GM23338 (cell line): ENCODE results near the gene SBF2.

ENCODE experiments used
- CREB1 ChIP-seq: fragments of 250-450 bp; sonication (Bioruptor Pico); IDR thresholded peaks from 2 replicates; pipeline ENCODE4 v1.5.0; 2020; ENCODE audit warnings: low read depth, mild to moderate bottlenecking, moderate library complexity
- EZH2 ChIP-seq: fragments of 200-600 bp; sonication (generic); IDR thresholded peaks from one replicate; pipeline ENCODE4 v1.8.0; 2017; ENCODE audit warnings: antibody characterized with exemption, mild to moderate bottlenecking, low read depth; ENCODE audit not compliant: unreplicated experiment
- JUNB ChIP-seq: IDR thresholded peaks from one replicate; pipeline ENCODE4 v1.6.1; 2016; ENCODE audit warnings: antibody characterized with exemption; ENCODE audit not compliant: unreplicated experiment
- POLR2AphosphoS5 ChIP-seq: IDR thresholded peaks from 2 replicates; pipeline ENCODE4 v1.6.1; 2016; ENCODE audit warnings: antibody characterized with exemption, low read depth
- TF ChIP-seq, protein P1 (sequence below): IDR thresholded peaks from one replicate; pipeline ENCODE4 v1.6.1; 2018; ENCODE audit warnings: antibody characterized with exemption; ENCODE audit not compliant: unreplicated experiment
- TF ChIP-seq, protein P2 (sequence below), 2 experiments: fragments of 200-600 bp in 1 of 2; sonication (generic) in 1 of 2; conservative IDR thresholded peaks; 2 replicates each; pipeline versions ENCODE4 v1.5.1 to v1.6.1; 2016 to 2017; ENCODE audit warnings: antibody characterized with exemption in 2 of 2, low read depth in 2 of 2, mild to moderate bottlenecking in 2 of 2, moderate library complexity in 1 of 2

DNA sequence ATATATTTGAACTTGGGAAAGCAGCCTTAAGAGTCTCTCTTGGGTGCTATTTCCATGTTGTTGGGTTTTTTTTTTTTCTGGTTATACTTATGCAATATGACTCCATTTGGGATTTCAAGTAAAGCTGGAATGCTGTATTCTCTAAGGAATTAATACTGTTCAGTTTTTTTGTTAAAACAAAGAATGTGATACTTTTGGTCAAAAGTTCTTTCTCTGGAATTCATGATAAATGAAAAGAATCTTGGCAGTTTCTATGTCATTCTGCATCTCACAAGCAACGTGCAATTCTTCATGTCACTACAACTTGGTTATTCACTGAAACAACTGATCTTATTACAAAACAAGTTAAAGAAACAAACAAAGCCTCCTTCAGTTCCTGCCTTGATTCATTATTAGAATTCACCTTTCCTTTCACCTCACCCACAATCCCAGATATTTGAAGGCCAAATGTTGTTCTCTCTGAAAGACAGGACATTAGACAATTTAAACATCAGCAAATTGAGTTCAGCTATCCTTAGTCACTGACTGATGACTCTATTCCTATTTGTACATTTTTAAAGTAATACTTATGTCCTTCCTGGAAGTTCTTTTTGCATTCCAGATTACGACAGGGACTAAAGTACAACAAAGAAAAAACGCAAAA, 176.2 kb downstream of the SBF2 start:
- TF ChIP-seq, protein P1, sequence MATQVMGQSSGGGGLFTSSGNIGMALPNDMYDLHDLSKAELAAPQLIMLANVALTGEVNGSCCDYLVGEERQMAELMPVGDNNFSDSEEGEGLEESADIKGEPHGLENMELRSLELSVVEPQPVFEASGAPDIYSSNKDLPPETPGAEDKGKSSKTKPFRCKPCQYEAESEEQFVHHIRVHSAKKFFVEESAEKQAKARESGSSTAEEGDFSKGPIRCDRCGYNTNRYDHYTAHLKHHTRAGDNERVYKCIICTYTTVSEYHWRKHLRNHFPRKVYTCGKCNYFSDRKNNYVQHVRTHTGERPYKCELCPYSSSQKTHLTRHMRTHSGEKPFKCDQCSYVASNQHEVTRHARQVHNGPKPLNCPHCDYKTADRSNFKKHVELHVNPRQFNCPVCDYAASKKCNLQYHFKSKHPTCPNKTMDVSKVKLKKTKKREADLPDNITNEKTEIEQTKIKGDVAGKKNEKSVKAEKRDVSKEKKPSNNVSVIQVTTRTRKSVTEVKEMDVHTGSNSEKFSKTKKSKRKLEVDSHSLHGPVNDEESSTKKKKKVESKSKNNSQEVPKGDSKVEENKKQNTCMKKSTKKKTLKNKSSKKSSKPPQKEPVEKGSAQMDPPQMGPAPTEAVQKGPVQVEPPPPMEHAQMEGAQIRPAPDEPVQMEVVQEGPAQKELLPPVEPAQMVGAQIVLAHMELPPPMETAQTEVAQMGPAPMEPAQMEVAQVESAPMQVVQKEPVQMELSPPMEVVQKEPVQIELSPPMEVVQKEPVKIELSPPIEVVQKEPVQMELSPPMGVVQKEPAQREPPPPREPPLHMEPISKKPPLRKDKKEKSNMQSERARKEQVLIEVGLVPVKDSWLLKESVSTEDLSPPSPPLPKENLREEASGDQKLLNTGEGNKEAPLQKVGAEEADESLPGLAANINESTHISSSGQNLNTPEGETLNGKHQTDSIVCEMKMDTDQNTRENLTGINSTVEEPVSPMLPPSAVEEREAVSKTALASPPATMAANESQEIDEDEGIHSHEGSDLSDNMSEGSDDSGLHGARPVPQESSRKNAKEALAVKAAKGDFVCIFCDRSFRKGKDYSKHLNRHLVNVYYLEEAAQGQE, result no peak
- TF ChIP-seq, protein P2, sequence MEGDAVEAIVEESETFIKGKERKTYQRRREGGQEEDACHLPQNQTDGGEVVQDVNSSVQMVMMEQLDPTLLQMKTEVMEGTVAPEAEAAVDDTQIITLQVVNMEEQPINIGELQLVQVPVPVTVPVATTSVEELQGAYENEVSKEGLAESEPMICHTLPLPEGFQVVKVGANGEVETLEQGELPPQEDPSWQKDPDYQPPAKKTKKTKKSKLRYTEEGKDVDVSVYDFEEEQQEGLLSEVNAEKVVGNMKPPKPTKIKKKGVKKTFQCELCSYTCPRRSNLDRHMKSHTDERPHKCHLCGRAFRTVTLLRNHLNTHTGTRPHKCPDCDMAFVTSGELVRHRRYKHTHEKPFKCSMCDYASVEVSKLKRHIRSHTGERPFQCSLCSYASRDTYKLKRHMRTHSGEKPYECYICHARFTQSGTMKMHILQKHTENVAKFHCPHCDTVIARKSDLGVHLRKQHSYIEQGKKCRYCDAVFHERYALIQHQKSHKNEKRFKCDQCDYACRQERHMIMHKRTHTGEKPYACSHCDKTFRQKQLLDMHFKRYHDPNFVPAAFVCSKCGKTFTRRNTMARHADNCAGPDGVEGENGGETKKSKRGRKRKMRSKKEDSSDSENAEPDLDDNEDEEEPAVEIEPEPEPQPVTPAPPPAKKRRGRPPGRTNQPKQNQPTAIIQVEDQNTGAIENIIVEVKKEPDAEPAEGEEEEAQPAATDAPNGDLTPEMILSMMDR (conservative IDR thresholded peaks at IDR 0.05; ENCODE audit: low read depth in 2 of 2), result no peak
- TF ChIP-seq POLR2AphosphoS5 (no peak), CREB1 (no peak), EZH2 (no peak), JUNB (no peak)
